HEK293 (cell line): ENCODE measurements around the gene ZDHHC14.

Experiments
- CTCF ChIA-PET: fragments of 350-600 bp; formaldehyde crosslinking; extraction: SDS; loops from one replicate; lab custom pipeline; 2021; ENCODE audit warnings: antibody characterized with exemption; lab: Yijun Ruan, JAX
- POLR2A ChIA-PET: fragments of 300-600 bp; formaldehyde crosslinking; extraction: SDS; loops from one replicate; lab custom pipeline; 2020; ENCODE audit warnings: antibody characterized with exemption, inconsistent platforms; lab: Yijun Ruan, JAX
- H3K27ac ChIP-seq: fragments of 200-500 bp; sonication (Bioruptor generic); 2 replicates; pipeline ENCODE4 v1.5.1; 2014; ENCODE audit warnings: low read depth, low read length, control low read depth, inconsistent platforms; ENCODE audit errors: extremely low read depth
- H3K36me3 ChIP-seq, 2 experiments: fragments of 200-500 bp in 1 of 2; sonication (Bioruptor generic) in 1 of 2; 1 replicate in 1 of 2; 2 replicates in 1 of 2; pipeline ENCODE4 v1.5.1; 2014 to 2017; ENCODE audit warnings: inconsistent platforms in 2 of 2, low read length in 2 of 2; ENCODE audit not compliant: control insufficient read depth in 2 of 2, insufficient read depth in 1 of 2
- H3K4me1 ChIP-seq: fragments of 200-500 bp; sonication (Bioruptor generic); 2 replicates; pipeline ENCODE4 v1.5.1; 2014; ENCODE audit warnings: mild to moderate bottlenecking, low read length, inconsistent platforms; ENCODE audit not compliant: control insufficient read depth, insufficient read depth
- H3K4me3 ChIP-seq: 2 replicates; pipeline ENCODE4 v1.5.1; 2011; ENCODE audit warnings: low read depth, mild to moderate bottlenecking, control low read depth, low read length, moderate library complexity
- H3K9me3 ChIP-seq: fragments of 200-500 bp; sonication (Bioruptor generic); 2 replicates; pipeline ENCODE4 v1.5.1; 2014; ENCODE audit warnings: low read depth, low read length, inconsistent platforms; ENCODE audit not compliant: control insufficient read depth, insufficient read depth
- CTCF ChIP-seq: fragments of 450-650 bp; formaldehyde crosslinking; IDR thresholded peaks from 2 replicates; pipeline ENCODE4 v1.5.1; 2016; ENCODE audit warnings: missing biosample characterization, missing genetic modification characterization
- ZFHX2 ChIP-seq: fragments of 450-650 bp; formaldehyde crosslinking; conservative IDR thresholded peaks from 2 replicates; pipeline ENCODE4 v1.5.1; 2016; ENCODE audit warnings: missing biosample characterization, missing genetic modification characterization
- ZFP69B ChIP-seq: fragments of 450-650 bp; formaldehyde crosslinking; IDR thresholded peaks from 2 replicates; pipeline ENCODE4 v1.5.1; 2016; ENCODE audit warnings: missing biosample characterization, missing genetic modification characterization
- ZNF138 ChIP-seq: fragments of 450-650 bp; formaldehyde crosslinking; IDR thresholded peaks from 2 replicates; pipeline ENCODE4 v1.5.1; 2016; ENCODE audit warnings: missing biosample characterization, missing genetic modification characterization, borderline replicate concordance
- ZNF48 ChIP-seq: fragments of 450-650 bp; formaldehyde crosslinking; IDR thresholded peaks from 2 replicates; pipeline ENCODE4 v1.5.1; 2016; ENCODE audit warnings: missing biosample characterization, missing genetic modification characterization
- ZNF530 ChIP-seq: fragments of 450-650 bp; formaldehyde crosslinking; IDR thresholded peaks from 2 replicates; pipeline ENCODE4 v1.5.1; 2016; ENCODE audit warnings: low read depth, missing biosample characterization, missing genetic modification characterization
- ZNF549 ChIP-seq: fragments of 450-650 bp; IDR thresholded peaks from 2 replicates; pipeline ENCODE4 v1.5.1; 2018; ENCODE audit warnings: missing biosample characterization, missing genetic modification characterization, mild to moderate bottlenecking, inconsistent platforms, moderate library complexity
- ZNF560 ChIP-seq: fragments of 450-650 bp; formaldehyde crosslinking; IDR thresholded peaks from 2 replicates; pipeline ENCODE4 v1.5.1; 2017; ENCODE audit warnings: missing biosample characterization, missing genetic modification characterization, borderline replicate concordance
- ZNF654 ChIP-seq: fragments of 450-650 bp; formaldehyde crosslinking; IDR thresholded peaks from 2 replicates; pipeline ENCODE4 v1.5.1; 2016; ENCODE audit warnings: low read depth, missing biosample characterization, missing genetic modification characterization
- ZNF664 ChIP-seq: fragments of 450-650 bp; formaldehyde crosslinking; IDR thresholded peaks from 2 replicates; pipeline ENCODE4 v1.5.1; 2016; ENCODE audit warnings: missing biosample characterization, missing genetic modification characterization
- ZNF837 ChIP-seq: fragments of 450-650 bp; formaldehyde crosslinking; IDR thresholded peaks from 2 replicates; pipeline ENCODE4 v1.5.1; 2016; ENCODE audit warnings: missing biosample characterization, missing genetic modification characterization
- ZNF843 ChIP-seq: fragments of 450-650 bp; formaldehyde crosslinking; IDR thresholded peaks from 2 replicates; pipeline ENCODE4 v1.5.1; 2016; ENCODE audit warnings: missing biosample characterization, missing genetic modification characterization
- TF ChIP-seq, protein P1 (sequence below): fragments of 450-650 bp; formaldehyde crosslinking; IDR thresholded peaks from 2 replicates; pipeline ENCODE4 v1.5.1; 2016; ENCODE audit warnings: missing biosample characterization, missing genetic modification characterization
- TF ChIP-seq, protein P2 (sequence below): fragments of 450-650 bp; formaldehyde crosslinking; IDR thresholded peaks from 2 replicates; pipeline ENCODE4 v1.5.1; 2017; ENCODE audit warnings: missing biosample characterization, missing genetic modification characterization
- TF ChIP-seq, protein P3 (sequence below): fragments of 450-650 bp; formaldehyde crosslinking; IDR thresholded peaks from 2 replicates; pipeline ENCODE4 v1.5.1; 2016; ENCODE audit warnings: missing biosample characterization, missing genetic modification characterization

ZDHHC14 gene

GRCh38 chr6:157613011-157613522 lies 232.1 kb downstream of the ZDHHC14 start (continued):
- TF ChIP-seq ZNF843 (0 out of 2 replicates have a peak, but pooled peaks have one; percentile 19), ZNF837 (tag by site-specific recombination) (no peak), ZNF664 (tag by site-specific recombination) (no peak), ZNF48 (no peak), ZNF138 (tag by site-specific recombination) (no peak), ZFHX2 (peak; percentile 27; the same call in 1 of the 2 replicates)
- TF ChIP-seq, protein P1, sequence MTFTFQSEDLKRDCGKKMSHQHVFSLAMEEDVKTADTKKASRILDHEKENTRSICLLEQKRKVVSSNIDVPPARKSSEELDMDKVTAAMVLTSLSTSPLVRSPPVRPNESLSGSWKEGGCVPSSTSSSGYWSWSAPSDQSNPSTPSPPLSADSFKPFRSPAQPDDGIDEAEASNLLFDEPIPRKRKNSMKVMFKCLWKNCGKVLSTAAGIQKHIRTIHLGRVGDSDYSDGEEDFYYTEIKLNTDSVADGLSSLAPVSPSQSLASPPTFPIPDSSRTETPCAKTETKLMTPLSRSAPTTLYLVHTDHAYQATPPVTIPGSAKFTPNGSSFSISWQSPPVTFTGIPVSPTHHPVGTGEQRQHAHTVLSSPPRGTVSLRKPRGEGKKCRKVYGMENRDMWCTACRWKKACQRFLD (tag by site-specific recombination) = no peak

GRCh38 chr6:157614026-157614568 lies 233.1 kb downstream of the ZDHHC14 start:
- no peak overlapping the region for H3K4me3 ChIP-seq
- TF ChIP-seq ZNF654 (tag by site-specific recombination) = peak; percentile 41; the same call in 1 of the 2 replicates
- TF ChIP-seq, protein P2, sequence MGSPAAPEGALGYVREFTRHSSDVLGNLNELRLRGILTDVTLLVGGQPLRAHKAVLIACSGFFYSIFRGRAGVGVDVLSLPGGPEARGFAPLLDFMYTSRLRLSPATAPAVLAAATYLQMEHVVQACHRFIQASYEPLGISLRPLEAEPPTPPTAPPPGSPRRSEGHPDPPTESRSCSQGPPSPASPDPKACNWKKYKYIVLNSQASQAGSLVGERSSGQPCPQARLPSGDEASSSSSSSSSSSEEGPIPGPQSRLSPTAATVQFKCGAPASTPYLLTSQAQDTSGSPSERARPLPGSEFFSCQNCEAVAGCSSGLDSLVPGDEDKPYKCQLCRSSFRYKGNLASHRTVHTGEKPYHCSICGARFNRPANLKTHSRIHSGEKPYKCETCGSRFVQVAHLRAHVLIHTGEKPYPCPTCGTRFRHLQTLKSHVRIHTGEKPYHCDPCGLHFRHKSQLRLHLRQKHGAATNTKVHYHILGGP = no peak
- TF ChIP-seq, all 188 proteins: peak for 1
- ChIA-PET POLR2A (interaction anchor here (0.5 to 0.7 kb wide), 3 partner anchors 379 to 1255 kb away, joined by 3 to 4 read pairs (median 3); no protein-coding TSS in a partner anchor), CTCF (interaction anchor here (0.6 to 2.2 kb wide), 6 partner anchors 8 to 299 kb away, joined by 4 to 9 read pairs (median 6); no protein-coding TSS in a partner anchor)
- Histone ChIP-seq H3K36me3 (no peaks in the 10 kb centered on the region), H3K4me1 (no peaks in the 10 kb centered on the region), H3K27ac (no peak overlapping the region), H3K9me3 (no peaks in the 10 kb centered on the region)

DNA sequence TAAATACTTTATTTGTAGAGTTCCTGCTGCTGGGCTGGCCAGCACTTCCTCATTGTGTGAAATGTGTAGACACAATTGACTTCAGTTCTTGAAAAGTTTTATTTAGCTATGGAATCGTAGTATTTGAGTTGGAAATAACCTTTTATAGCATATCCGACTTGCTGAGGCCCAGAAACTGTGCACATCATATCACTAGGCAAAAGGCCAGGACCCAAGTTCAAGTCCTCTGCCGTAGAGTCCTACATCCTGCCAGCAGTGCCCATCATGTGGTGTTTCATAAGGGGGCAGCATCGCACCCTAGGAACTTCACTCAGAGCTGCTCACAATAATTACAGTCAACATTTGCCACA lies 234.4 kb downstream of the ZDHHC14 start:
- no peaks in the 10 kb centered on the region for H3K36me3 ChIP-seq
- H3K4me1 ChIP-seq = no peaks in the 10 kb centered on the region
- CTCF ChIA-PET = interaction anchor here (1.3 to 2.2 kb wide), 3 partner anchors 51 to 301 kb away, joined by 4 to 9 read pairs (median 5); no protein-coding TSS in a partner anchor
- H3K9me3 ChIP-seq = no peaks in the 10 kb centered on the region
- no peak overlapping the region for H3K27ac ChIP-seq
- no peak overlapping the region for H3K4me3 ChIP-seq
- POLR2A ChIA-PET = no interaction called here
- TF ChIP-seq ZFP69B (tag by site-specific recombination) = no peak
- TF ChIP-seq CTCF (tag by site-specific recombination) = peak; percentile 16; the same call in 1 of the 2 replicates
- TF ChIP-seq ZNF549 (tag by site-specific recombination) = no peak
- no peak for TF ChIP-seq ZNF560
- TF ChIP-seq, protein P3, sequence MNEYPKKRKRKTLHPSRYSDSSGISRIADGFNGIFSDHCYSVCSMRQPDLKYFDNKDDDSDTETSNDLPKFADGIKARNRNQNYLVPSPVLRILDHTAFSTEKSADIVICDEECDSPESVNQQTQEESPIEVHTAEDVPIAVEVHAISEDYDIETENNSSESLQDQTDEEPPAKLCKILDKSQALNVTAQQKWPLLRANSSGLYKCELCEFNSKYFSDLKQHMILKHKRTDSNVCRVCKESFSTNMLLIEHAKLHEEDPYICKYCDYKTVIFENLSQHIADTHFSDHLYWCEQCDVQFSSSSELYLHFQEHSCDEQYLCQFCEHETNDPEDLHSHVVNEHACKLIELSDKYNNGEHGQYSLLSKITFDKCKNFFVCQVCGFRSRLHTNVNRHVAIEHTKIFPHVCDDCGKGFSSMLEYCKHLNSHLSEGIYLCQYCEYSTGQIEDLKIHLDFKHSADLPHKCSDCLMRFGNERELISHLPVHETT (tag by site-specific recombination) = no peak
- no peak for TF ChIP-seq ZNF530
